ENCODE measurements around the gene MAN1A2. TPM values are rescaled to one million over a fixed set of nuclear protein-coding genes. Genes with fewer than 3 reads are reported as not detected.

The MAN1A2 gene
- total RNA-seq, 1 experiment from 2014 or later, result 21.0 TPM

- Histone ChIP-seq H3K36me3 (ENCODE audit: control insufficient read depth, insufficient read depth, low read length) (no peaks in the 10 kb centered on the region), H3K4me3 (ENCODE audit: low read depth, low read length) (no peak overlapping the region), H3K9me3 (no peaks in the 10 kb centered on the region), H3K4me1 (peaks cover 8% of the 10 kb centered on the region), H3K27me3 (replicated peaks; ENCODE audit: control insufficient read depth, insufficient read depth, low read length) (no peaks in the 10 kb centered on the region)
- intact Hi-C loops (cut with micrococcal nuclease; ENCODE audit: unreplicated experiment), result no loop called here
- Mint-ChIP-seq H3K27ac (ENCODE audit: unreplicated experiment) (no peak overlapping the region), H3K27me3 (ENCODE audit: insufficient read depth, unreplicated experiment) (no peaks in the 10 kb centered on the region), H3K36me3 (ENCODE audit: insufficient read depth, unreplicated experiment) (no peaks in the 10 kb centered on the region), H3K4me1 (ENCODE audit: low read depth, unreplicated experiment) (peaks cover 15% of the 10 kb centered on the region), H3K4me3 (ENCODE audit: unreplicated experiment) (no peak overlapping the region), H3K9me3 (ENCODE audit: unreplicated experiment) (peaks cover 6% of the 10 kb centered on the region)
- BruUV-seq (replicated peaks), result no TSS peak
- CTCF ChIA-PET, result no interaction called here
- no peak for DNase-seq
- POLR2A ChIA-PET, result no interaction called here
- TF ChIP-seq CTCF (IDR thresholded peaks at IDR 0.05; ENCODE audit: insufficient read depth in 1 of 2, low read depth in 1 of 2, low read length in 1 of 2, severe bottlenecking in 1 of 2, unreplicated experiment in 1 of 2), result no peak
Observed at GRCh38 chr1:117559985-117560384, 192.7 kb downstream of the MAN1A2 start.

GRCh38 chr1:117561071-117561470 lies 193.8 kb downstream of the MAN1A2 start:
- no peaks in the 10 kb centered on the region for H3K36me3 ChIP-seq (ENCODE audit: control insufficient read depth, insufficient read depth, low read length)
- no peaks in the 10 kb centered on the region for H3K36me3 Mint-ChIP-seq (ENCODE audit: insufficient read depth, unreplicated experiment)
- peaks cover 6% of the 10 kb centered on the region for H3K9me3 Mint-ChIP-seq (ENCODE audit: unreplicated experiment)
- no peak overlapping the region for H3K27ac Mint-ChIP-seq (ENCODE audit: unreplicated experiment)
- no peak for DNase-seq
- H3K4me3 Mint-ChIP-seq (ENCODE audit: unreplicated experiment), result no peak overlapping the region
- H3K4me3 ChIP-seq (ENCODE audit: low read depth, low read length), result no peak overlapping the region
- CTCF ChIA-PET, result no interaction called here
- H3K27me3 ChIP-seq (replicated peaks; ENCODE audit: control insufficient read depth, insufficient read depth, low read length), result no peaks in the 10 kb centered on the region
- H3K9me3 ChIP-seq, result no peaks in the 10 kb centered on the region
- no peak for TF ChIP-seq CTCF (IDR thresholded peaks at IDR 0.05; ENCODE audit: insufficient read depth in 1 of 2, low read depth in 1 of 2, low read length in 1 of 2, severe bottlenecking in 1 of 2, unreplicated experiment in 1 of 2)
- H3K27me3 Mint-ChIP-seq (ENCODE audit: insufficient read depth, unreplicated experiment), result no peaks in the 10 kb centered on the region
- no TSS peak for BruUV-seq (replicated peaks)
- H3K4me1 ChIP-seq, result peaks cover 8% of the 10 kb centered on the region
- H3K4me1 Mint-ChIP-seq (ENCODE audit: low read depth, unreplicated experiment), result peaks cover 16% of the 10 kb centered on the region
- intact Hi-C loops (cut with micrococcal nuclease; ENCODE audit: unreplicated experiment), result no loop called here
- POLR2A ChIA-PET, result no interaction called here

- peaks cover 6% of the 10 kb centered on the region for H3K9me3 Mint-ChIP-seq (ENCODE audit: unreplicated experiment)
- Histone ChIP-seq H3K27me3 (replicated peaks; ENCODE audit: control insufficient read depth, insufficient read depth, low read length) (no peaks in the 10 kb centered on the region), H3K9me3 (no peaks in the 10 kb centered on the region), H3K4me1 (peaks cover 8% of the 10 kb centered on the region), H3K4me3 (ENCODE audit: low read depth, low read length) (no peak overlapping the region), H3K36me3 (ENCODE audit: control insufficient read depth, insufficient read depth, low read length) (no peaks in the 10 kb centered on the region)
- ChIA-PET POLR2A (no interaction called here), CTCF (interaction anchor here (0.9 to 1.2 kb wide), 2 partner anchors 27 to 193 kb away, joined by 3 read pairs; no protein-coding TSS in a partner anchor)
- H3K27me3 Mint-ChIP-seq (ENCODE audit: insufficient read depth, unreplicated experiment), result no peaks in the 10 kb centered on the region
- no peak for TF ChIP-seq CTCF (IDR thresholded peaks at IDR 0.05; ENCODE audit: insufficient read depth in 1 of 2, low read depth in 1 of 2, low read length in 1 of 2, severe bottlenecking in 1 of 2, unreplicated experiment in 1 of 2)
- H3K27ac Mint-ChIP-seq (ENCODE audit: unreplicated experiment), result peak overlapping the region; percentile 3
- no peaks in the 10 kb centered on the region for H3K36me3 Mint-ChIP-seq (ENCODE audit: insufficient read depth, unreplicated experiment)
- peaks cover 16% of the 10 kb centered on the region for H3K4me1 Mint-ChIP-seq (ENCODE audit: low read depth, unreplicated experiment)
- intact Hi-C loops (cut with micrococcal nuclease; ENCODE audit: unreplicated experiment), result no loop called here
- no peak overlapping the region for H3K4me3 Mint-ChIP-seq (ENCODE audit: unreplicated experiment)
- BruUV-seq (replicated peaks), result no TSS peak
- no peak for DNase-seq
Observed at GRCh38 chr1:117561551-117561950, 194.3 kb downstream of the MAN1A2 start.

Data from Caco-2 (cell line).